H54 (cell line): Measurements from ENCODE around the gene IL16.
"Not testable (repeated sequence)": the region's sequence is repeated elsewhere in the genome, so short reads cannot be mapped to it uniquely, and the experiment has no call there.

ENCODE experiments used
- DNase-seq: peaks from one replicate; pipeline ENCODE4 v3.0.0; 2011; ENCODE audit warnings: low spot score, mixed read lengths; ENCODE audit not compliant: insufficient read length
- FAIRE-seq: peaks from 3 replicates; lab custom pipeline; 2011; peaks lifted over from hg19 to GRCh38; lab: Jason Lieb, UNC
- POLR2A ChIP-seq: IDR thresholded peaks from 2 replicates; pipeline ENCODE4 v1.6.1; 2011; ENCODE audit warnings: low read depth, mild to moderate bottlenecking, low read length

Gene IL16

GRCh38 chr15:81196576-81197254 lies at the start of gene IL16:
IL16 (plus strand) TSS chr15:81196879; CDS start chr15:81225400, 28,521 bp downstream.
- no peak for DNase-seq
- no peak for FAIRE-seq
- no peak for TF ChIP-seq POLR2A

GRCh38 chr15:81151389-81151788 lies 45.3 kb upstream of the IL16 start:
- FAIRE-seq (no peak), DNase-seq (no peak)
- no peak for TF ChIP-seq POLR2A

- TF ChIP-seq POLR2A: no peak
- FAIRE-seq (no peak), DNase-seq (no peak)
Measured at GRCh38 chr15:81152339-81152738, 44.3 kb upstream of the IL16 start.

DNA sequence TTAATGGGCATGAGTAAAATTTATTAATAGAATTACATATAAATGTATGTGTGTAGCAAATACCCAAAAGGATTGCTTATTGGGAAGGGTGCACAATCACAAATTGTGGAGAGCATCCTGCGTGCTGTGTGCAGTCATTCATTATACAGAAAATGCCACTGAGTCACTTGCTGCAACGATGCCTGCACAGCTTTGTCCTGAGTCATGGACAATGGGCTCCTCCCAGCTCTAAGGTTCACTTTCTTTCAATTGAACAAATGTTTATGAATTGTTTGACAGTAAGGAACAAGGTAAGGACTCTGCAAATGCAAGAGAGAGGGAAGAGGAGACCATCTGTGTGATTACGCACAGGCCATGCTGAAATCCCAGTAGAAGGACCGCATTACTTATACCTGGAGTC lies 43.9 kb upstream of the IL16 start:
- TF ChIP-seq POLR2A: no peak
- FAIRE-seq: no peak
- DNase-seq: no peak

DNA sequence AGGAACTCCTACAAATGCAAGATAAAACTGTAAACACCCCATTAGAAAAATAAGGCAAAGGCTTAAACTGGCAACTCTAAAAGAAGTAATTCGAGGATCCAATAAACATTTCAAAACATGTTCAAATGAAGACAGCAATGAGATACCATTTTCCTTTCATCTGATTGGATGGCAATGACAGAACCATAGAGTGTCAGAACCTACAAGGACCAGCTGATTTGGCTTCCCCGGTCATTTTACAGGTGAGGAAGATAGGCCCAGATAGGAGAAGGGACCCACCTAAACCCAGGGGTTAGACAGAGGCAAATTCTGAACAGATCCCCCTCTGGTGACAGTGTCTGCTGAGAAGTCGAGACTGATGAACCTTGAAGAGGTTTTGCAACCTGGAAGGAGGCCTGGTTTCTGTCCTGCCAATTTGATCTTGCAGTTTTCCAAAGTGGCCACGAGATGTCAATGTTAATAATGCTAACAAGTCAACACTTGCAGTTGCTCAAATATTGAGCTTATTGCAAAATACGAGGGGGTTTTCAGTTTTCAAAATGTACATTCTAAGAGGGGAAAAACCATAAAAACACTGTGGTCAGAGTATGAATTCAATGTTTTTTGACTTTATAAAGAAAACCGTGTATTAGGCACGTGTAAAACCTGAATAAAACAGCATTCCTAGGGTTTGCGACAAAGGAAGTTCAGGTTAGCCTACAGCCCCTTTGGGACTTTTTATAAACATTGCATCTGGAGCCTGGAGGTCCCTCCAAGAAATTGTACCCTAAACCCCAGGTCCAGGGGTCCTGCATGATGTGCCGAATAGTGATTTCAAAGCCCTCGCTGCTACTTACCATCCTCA lies 41.1 kb upstream of the IL16 start:
- DNase-seq (no peak), FAIRE-seq (no peak)
- TF ChIP-seq POLR2A: no peak

GRCh38 chr15:81156324-81156723 lies 40.4 kb upstream of the IL16 start:
- DNase-seq (no peak), FAIRE-seq (no peak)
- TF ChIP-seq POLR2A: no peak

- DNase-seq: no peak
- no peak for FAIRE-seq
- no peak for TF ChIP-seq POLR2A
Measured at GRCh38 chr15:81157195-81157938, 39.3 kb upstream of the IL16 start.

GRCh38 chr15:81157939-81158223 lies 38.8 kb upstream of the IL16 start:
- TF ChIP-seq POLR2A: no peak
- no peak for DNase-seq
- no peak for FAIRE-seq

- FAIRE-seq, DNase-seq: not testable (repeated sequence)
Measured at GRCh38 chr15:81158561-81158960, 38.1 kb upstream of the IL16 start.

DNA sequence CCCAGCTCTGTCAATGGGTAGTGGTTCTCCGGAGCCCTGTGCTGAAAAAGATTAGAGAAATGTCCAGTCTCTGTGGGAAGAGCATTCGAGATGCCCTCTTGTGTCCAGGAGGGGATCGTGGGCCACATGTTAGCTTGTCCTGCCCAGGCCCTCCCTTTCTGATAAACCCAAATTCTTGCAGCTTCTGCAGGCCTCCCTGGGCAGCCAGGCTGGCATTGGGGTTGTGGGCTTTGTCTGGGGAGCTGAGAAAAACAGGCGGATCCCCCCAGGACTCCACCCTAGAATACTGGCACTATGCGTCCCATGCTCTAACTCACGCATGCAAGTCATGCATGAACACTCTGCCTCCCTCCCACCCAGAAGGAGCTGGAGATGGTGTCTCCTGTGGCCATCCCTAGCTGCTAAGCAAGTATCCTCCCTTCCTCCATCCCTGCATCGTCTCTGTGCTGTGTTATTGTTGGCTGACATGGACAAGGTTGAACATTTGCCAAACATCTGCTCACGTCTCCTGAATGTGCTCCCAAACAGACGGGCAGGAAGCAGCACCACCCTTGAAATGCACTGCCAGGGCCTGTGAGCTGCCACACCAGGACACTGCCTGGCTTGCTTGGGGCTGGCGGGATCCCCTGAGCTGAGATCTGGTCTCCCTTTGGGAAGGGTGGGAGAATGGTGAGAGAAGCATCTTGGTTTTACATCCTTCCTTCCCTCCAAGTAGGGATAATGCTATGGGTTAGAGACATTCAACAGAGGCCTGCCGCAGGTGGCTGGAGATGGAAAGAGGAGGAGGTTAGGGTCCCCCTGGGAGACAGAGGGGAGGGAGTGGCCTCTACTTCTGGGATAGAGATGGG lies 36.1 kb upstream of the IL16 start:
- FAIRE-seq (no peak), DNase-seq (no peak)
- TF ChIP-seq POLR2A: no peak

- TF ChIP-seq POLR2A: no peak
- no peak for FAIRE-seq
- DNase-seq: no peak
Measured at GRCh38 chr15:81161160-81161673, 35.5 kb upstream of the IL16 start.

DNA sequence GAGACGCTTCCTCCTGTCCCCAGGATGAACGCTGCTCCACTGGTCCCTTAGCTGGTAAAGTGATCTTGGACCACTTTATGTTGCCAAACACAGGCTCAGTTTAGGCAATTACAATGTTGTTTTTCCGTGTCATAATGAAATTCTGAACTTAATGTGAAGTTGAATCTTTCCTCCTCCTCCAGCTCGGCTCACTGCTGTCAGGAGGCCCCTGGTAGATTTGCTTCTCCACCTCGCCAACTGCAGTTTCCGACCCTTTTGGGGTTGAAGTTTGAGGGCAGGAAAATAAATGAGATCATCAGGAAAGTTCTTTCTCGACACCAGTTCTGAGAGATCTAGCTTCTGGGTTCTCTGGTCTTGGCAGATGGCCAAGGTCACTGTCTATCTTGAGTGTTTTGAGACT lies 34.8 kb upstream of the IL16 start:
- TF ChIP-seq POLR2A: no peak
- no peak for FAIRE-seq
- no peak for DNase-seq

- FAIRE-seq: no peak
- DNase-seq: peak; percentile 9
- TF ChIP-seq POLR2A: no peak
Measured at GRCh38 chr15:81163961-81164800, 32.5 kb upstream of the IL16 start.
